Hematopoietic multipotent progenitor cell treated with erythropoietin and hydrocortisone succinate and interleukin-3 and kit ligand, for 15 days (in vitro differentiated cells): ENCODE results near the gene PEX11G.

Source experiments
- DNase-seq: peaks from one replicate; pipeline ENCODE4 v3.0.0-alpha.2; 2015; ENCODE audit warnings: low spot score

The PEX11G gene

GRCh38 chr19:7494416-7495098, 5.7 kb upstream of the PEX11G start:
- no peak for DNase-seq

GRCh38 chr19:7492558-7492957, 3.7 kb upstream of the PEX11G start:
- DNase-seq = no peak

GRCh38 chr19:7492142-7492541, 3.3 kb upstream of the PEX11G start:
- DNase-seq = no peak

- no peak for DNase-seq
Measured at GRCh38 chr19:7489609-7490044, 792 bp upstream of the PEX11G start.

GRCh38 chr19:7486923-7487322, 1.9 kb downstream of the PEX11G start:
- DNase-seq = no peak

GRCh38 chr19:7483720-7484201, 5.1 kb downstream of the PEX11G start:
- no peak for DNase-seq

- DNase-seq = no peak
Measured at GRCh38 chr19:7482584-7483439, 6.0 kb downstream of the PEX11G start.

GRCh38 chr19:7480970-7481255, 7.9 kb downstream of the PEX11G start:
- DNase-seq = no peak

- DNase-seq = no peak
Measured at GRCh38 chr19:7480222-7480969, 8.4 kb downstream of the PEX11G start.

GRCh38 chr19:7478843-7479227, 10.0 kb downstream of the PEX11G start:
- DNase-seq = no peak

GRCh38 chr19:7478173-7478842, 10.5 kb downstream of the PEX11G start:
- no peak for DNase-seq

- DNase-seq = no peak
Measured at GRCh38 chr19:7477758-7478157, 11.1 kb downstream of the PEX11G start.

GRCh38 chr19:7476777-7477494, 11.9 kb downstream of the PEX11G start:
- no peak for DNase-seq

- DNase-seq = no peak
Measured at GRCh38 chr19:7476241-7476640, 12.6 kb downstream of the PEX11G start.

- no peak for DNase-seq
Measured at GRCh38 chr19:7475665-7476064, 13.2 kb downstream of the PEX11G start.

GRCh38 chr19:7471696-7472615, 16.9 kb downstream of the PEX11G start:
- DNase-seq = no peak

GRCh38 chr19:7470540-7471305, 18.1 kb downstream of the PEX11G start:
- no peak for DNase-seq

- no peak for DNase-seq
Measured at GRCh38 chr19:7469669-7470285, 19.1 kb downstream of the PEX11G start.

GRCh38 chr19:7468840-7469239, 20.0 kb downstream of the PEX11G start:
- no peak for DNase-seq
